Right lobe of liver (tissue), 6 donors: ENCODE results near the gene GH2. TPM values are rescaled to one million over a fixed set of nuclear protein-coding genes. Genes with fewer than 3 reads are reported as not detected.
"Not testable (repeated sequence)": the region's sequence is repeated elsewhere in the genome, so short reads cannot be mapped to it uniquely, and the experiment has no call there.

Experiments
- ATAC-seq, 4 donors: fragments of 200-7000 bp; cut with Tn5 transposase; one replicate each; pipeline ENCODE4 v1.9.1; 2020; ENCODE audit warnings: mild to moderate bottlenecking in 4 of 4, moderate library complexity in 4 of 4
- DNase-seq, 3 donors: peaks; one replicate each; pipeline ENCODE4 v3.0.0-alpha.2; 2020
- H3K27ac ChIP-seq, 3 donors: fragments of 200-600 bp; one replicate each; pipeline ENCODE4 v1.8.0; 2022
- H3K27me3 ChIP-seq, 2 donors: fragments of 200-600 bp; one replicate each; pipeline ENCODE4 v1.8.0; 2022
- H3K36me3 ChIP-seq, 4 donors: fragments of 200-600 bp; sonication (generic) in 1 of 4; one replicate each; pipeline versions ENCODE4 v1.5.1 to v1.8.0; 2017 to 2022; ENCODE audit warnings: control low read depth in 1 of 4
- H3K4me1 ChIP-seq, 4 donors: fragments of 200-600 bp; sonication (generic) in 1 of 4; one replicate each; pipeline versions ENCODE4 v1.5.1 to v1.8.0; 2017 to 2022; ENCODE audit warnings: control low read depth in 1 of 4
- H3K4me3 ChIP-seq, 3 donors: fragments of 200-600 bp; one replicate each; pipeline ENCODE4 v1.8.0; 2022
- H3K9me3 ChIP-seq, 4 donors: fragments of 200-600 bp; sonication (generic) in 1 of 4; one replicate each; pipeline versions ENCODE4 v1.5.1 to v1.8.0; 2017 to 2022; ENCODE audit warnings: control low read depth in 1 of 4
- CTCF ChIP-seq, 4 donors: fragments of 200-600 bp in 3 of 4; fragments of 450-650 bp in 1 of 4; IDR thresholded peaks; one replicate each; pipeline versions ENCODE4 v1.5.1 to v1.8.0; 2016 to 2022; ENCODE audit warnings: antibody characterized with exemption in 4 of 4, mild to moderate bottlenecking in 2 of 4
- POLR2A ChIP-seq: fragments of 450-650 bp; IDR thresholded peaks from one replicate; pipeline ENCODE4 v1.6.1; 2017; ENCODE audit warnings: antibody characterized with exemption, mild to moderate bottlenecking
- WGBS: methylation state at CpG from one replicate; pipeline ENCODE4 v1.1.6; 2018; ENCODE audit warnings: low coverage, low lambda C conversion rate; ENCODE audit not compliant: insufficient coverage; ENCODE audit errors: missing lambda C conversion rate; 5-methylcytosine and 5-hydroxymethylcytosine counted together
- intact Hi-C, 2 donors: fragments of 100-400 bp; cut with DNase I; formaldehyde crosslinking; loops; one replicate each; pipeline versions ENCODE4 v1.11.2 to v1.14.1; 2022
- total RNA-seq, 6 experiments: library from RNA; depleted of rRNA in 2 of 6; stranded (reverse); fragments of >200 nt in 2 of 6; fragmentation: NEBNext Ultra II Directional in 3 of 6; extraction: Animal tissue kit (Norgen Biotek cat#: 25700) in 3 of 6; gene quantifications; one replicate each; pipeline versions ENCODE4 v1.1.0 to v1.2.4, GENCODE V29; 2016 to 2023
- donor health status: DM: no; HTN: yes; CAD: no.
- donor health status: DM: no; HTN: no; CAD: no.
- donor health status: DM: no; HTN: no; CAD: no.
- donor health status: DM: no; HTN: yes; CAD: no.
- donor health status: DM: no; HTN: yes; CAD: no.

GH2 gene
- total RNA-seq, 6 experiments from 2014 or later = not detected

GRCh38 chr17:63880706-63881105, 1.0 kb downstream of the GH2 start:
- no peaks in the 10 kb centered on the region for H3K9me3 ChIP-seq
- intact Hi-C loops = no loop called here
- ATAC-seq (no peak), DNase-seq (peak in 1 of 3 donors; percentile 36)
- TF ChIP-seq POLR2A (no peak), CTCF (IDR thresholded peaks at IDR 0.05) (no peak)
- H3K27me3 ChIP-seq = no peaks in the 10 kb centered on the region
- no peak overlapping the region for H3K27ac ChIP-seq
- no CpG with 5 or more reads among the region's 12 CpGs for WGBS
- no peak overlapping the region for H3K4me3 ChIP-seq
- H3K36me3 ChIP-seq = no peaks in the 10 kb centered on the region
- H3K4me1 ChIP-seq = no peaks in the 10 kb centered on the region

DNA sequence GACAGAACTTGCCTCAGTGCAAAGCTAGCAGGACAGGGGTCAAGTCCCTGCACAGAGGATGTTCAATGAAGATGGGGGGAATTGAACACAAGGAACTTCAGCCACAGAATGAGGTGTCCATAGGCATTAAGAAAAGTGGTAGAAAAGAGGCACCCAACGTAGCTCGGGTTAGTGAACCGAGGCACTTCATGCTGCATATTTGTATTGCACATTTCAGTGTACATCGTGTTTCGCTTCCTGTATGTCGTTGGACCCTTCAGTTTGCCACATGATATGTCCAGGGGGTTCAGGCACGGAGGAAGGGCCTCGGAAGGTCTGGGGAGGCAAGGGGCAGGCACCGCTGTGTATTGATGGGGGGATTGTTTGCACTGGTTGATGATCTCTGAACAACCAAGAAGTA, 3.3 kb downstream of the GH2 start:
- H3K4me1 ChIP-seq, ATAC-seq, H3K9me3 ChIP-seq, H3K36me3 ChIP-seq, H3K27me3 ChIP-seq, H3K27ac ChIP-seq, H3K4me3 ChIP-seq, intact Hi-C loops: not testable (repeated sequence)
- peak in 1 of 3 donors; percentile 16 for DNase-seq
- 47% methylated on average over 2 of the region's 9 CpGs for WGBS

- WGBS = 54% methylated on average over 3 of the region's 6 CpGs
- H3K9me3 ChIP-seq, H3K27ac ChIP-seq, H3K4me1 ChIP-seq, H3K27me3 ChIP-seq, H3K4me3 ChIP-seq, ATAC-seq, intact Hi-C loops, DNase-seq, H3K36me3 ChIP-seq: not testable (repeated sequence)
Measured at GRCh38 chr17:63874693-63875092, 7.1 kb downstream of the GH2 start.

DNA sequence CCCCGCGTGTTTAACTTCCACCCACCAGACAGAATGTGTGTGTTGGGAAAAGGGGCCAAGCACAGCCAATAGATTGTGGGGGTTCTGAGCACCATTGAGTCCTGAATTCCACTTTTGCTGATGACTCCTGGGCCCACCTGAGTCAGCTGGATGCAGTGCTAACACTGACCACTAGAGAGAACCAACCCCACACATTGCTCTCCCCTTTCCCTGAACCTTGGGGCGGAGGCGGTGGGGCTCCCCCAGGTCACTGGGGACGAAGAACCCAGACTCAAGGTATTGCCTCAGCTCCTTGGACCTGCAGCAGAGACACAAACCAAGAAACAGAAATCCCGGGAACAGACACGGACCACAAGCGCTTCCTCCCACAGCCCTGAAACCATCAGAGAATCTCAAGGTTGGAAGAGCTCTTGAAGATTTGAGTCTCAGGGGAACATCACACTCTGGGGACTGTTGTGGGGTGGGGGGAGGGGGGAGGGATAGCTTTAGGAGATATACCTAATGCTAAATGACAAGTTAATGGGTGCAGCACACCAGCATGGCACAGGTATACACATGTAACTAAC, 7.6 kb downstream of the GH2 start:
- H3K9me3 ChIP-seq, intact Hi-C loops, H3K4me3 ChIP-seq, H3K27me3 ChIP-seq, H3K27ac ChIP-seq, H3K4me1 ChIP-seq, H3K36me3 ChIP-seq, ATAC-seq: not testable (repeated sequence)
- peak in 1 of 3 donors; percentile 14 for DNase-seq
- 83% methylated on average over 2 of the region's 8 CpGs for WGBS

DNA sequence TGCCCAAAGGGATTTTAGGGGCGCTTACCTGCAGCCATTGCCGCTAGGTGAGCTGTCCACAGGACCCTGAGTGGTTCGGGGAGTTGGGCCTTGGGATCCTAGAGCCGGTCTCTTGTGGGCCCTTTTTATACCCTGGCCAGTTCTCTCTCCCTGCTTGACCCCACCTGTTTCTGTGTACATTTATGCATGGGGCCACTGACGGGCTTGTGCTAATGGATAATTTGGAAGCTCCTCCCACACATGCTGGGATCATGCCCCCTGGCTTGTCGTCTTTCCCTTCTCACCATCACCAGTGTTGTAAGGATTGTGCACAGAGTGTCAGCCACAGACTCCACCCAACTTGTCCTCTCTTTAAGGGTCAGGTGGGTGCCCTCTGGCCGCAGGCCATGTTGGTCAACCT, 8.2 kb downstream of the GH2 start, which contains the start of gene CSH2:
CSH2 (minus strand) TSS at position 101 of the 400 bp plus-strand sequence; CDS start at position 38, 63 bp downstream.
- H3K36me3 ChIP-seq, H3K4me3 ChIP-seq, ATAC-seq, H3K9me3 ChIP-seq, H3K27me3 ChIP-seq, H3K27ac ChIP-seq, H3K4me1 ChIP-seq, intact Hi-C loops: not testable (repeated sequence)
- peak in 1 of 3 donors; percentile 23 for DNase-seq
- WGBS = 40% methylated on average over 2 of the region's 7 CpGs

GRCh38 chr17:63871646-63872365, 9.9 kb downstream of the GH2 start:
- H3K4me1 ChIP-seq, H3K36me3 ChIP-seq, H3K27me3 ChIP-seq, intact Hi-C loops, ATAC-seq, H3K4me3 ChIP-seq, H3K27ac ChIP-seq, H3K9me3 ChIP-seq: not testable (repeated sequence)
- 86% methylated on average over 6 of the region's 15 CpGs for WGBS
- DNase-seq = peak in 1 of 3 donors; percentile 29

DNA sequence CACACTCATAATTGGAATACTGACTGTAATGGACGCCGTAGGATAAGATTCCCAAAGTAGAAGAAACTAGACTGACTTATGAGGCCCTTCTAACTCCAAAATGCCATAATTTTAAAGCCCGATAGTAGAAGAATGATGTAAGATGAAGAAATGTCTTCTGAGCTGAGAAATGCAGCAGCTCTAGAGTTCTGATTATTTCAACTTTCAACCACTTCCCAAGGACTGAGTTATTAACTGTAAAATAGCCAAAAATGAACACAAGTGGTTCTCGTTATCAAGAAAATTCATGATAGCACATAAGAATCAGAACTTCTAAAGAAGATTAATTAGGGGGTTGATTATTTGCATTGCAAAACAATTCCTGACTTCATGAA, 11.5 kb downstream of the GH2 start:
- H3K4me3 ChIP-seq, H3K9me3 ChIP-seq, intact Hi-C loops, ATAC-seq, H3K27me3 ChIP-seq, H3K36me3 ChIP-seq, DNase-seq, H3K4me1 ChIP-seq, H3K27ac ChIP-seq: not testable (repeated sequence)
- WGBS = 49% methylated on average over 4 of the region's 4 CpGs

DNA sequence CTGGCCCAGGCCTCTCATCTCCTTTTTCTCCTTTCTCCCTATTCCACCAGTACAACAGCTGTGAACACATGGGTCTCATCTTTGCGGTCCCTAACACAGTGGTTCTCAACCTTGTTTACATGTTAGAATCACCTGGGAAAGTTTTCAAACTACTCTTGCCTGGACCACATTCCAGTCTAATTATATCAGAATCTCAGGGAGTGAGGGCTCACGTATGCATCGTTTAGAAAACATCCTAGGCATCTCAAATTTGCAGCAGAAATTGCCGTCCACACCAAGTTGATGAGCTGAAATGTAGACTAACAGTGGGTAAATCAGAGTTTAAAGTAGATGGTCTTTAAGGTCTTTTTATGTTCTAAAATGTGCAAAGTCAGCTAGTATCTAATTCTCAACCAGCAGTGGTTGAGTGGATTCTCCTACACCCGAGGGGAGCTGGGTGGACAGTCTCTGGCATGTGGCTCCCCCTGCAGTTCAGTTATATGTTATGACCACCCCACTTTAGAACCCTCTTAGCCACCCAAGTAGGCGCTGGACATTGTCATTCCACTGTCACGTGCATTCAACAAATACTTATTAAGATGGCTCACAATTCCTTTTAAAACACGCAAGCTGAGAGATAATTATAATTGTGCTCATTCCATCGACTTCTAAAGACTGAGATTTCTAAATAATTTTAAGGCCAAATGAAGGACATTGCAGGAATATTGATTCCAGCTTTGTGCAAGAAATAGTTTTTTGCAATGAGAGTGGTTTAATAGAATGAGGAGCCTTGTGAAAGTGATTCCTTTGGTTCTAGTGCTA, 12.1 kb downstream of the GH2 start:
- H3K4me1 ChIP-seq, H3K9me3 ChIP-seq, ATAC-seq, intact Hi-C loops, H3K36me3 ChIP-seq, H3K27ac ChIP-seq, H3K4me3 ChIP-seq, H3K27me3 ChIP-seq: not testable (repeated sequence)
- DNase-seq = peak in 1 of 3 donors; percentile 17
- WGBS = 57% methylated on average over 9 of the region's 9 CpGs

DNA sequence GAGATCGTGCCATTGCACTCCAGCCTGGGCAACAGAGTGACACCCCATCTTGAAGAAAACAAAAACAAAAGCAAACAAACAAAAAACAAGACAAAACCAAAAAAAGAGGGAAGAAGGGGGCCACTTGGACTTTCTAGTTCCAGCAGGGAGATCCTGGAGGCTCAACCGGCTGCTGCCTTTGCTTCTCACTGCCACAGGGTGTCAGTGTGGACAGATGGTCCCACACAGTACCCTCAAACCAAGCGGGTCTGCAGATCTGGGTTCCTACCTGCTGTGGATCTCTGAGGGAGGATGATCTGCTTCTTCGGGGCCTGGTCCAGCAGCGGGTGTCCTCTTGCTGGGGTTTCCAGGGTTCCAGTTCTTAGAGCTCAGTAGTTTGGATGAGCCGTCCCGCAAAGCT, 15.1 kb downstream of the GH2 start:
- intact Hi-C loops, H3K9me3 ChIP-seq: not testable (repeated sequence)
- ATAC-seq = peak in 3 of 4 donors; percentile 10 to 37 (median 31)

More for the DNA sequence above, 15.1 kb downstream of the GH2 start:
- H3K27ac ChIP-seq, H3K27me3 ChIP-seq, DNase-seq, H3K4me3 ChIP-seq, H3K4me1 ChIP-seq, H3K36me3 ChIP-seq: not testable (repeated sequence)
- WGBS = 44% methylated on average over 2 of the region's 7 CpGs
